ENCODE results near the gene C3.

DNA sequence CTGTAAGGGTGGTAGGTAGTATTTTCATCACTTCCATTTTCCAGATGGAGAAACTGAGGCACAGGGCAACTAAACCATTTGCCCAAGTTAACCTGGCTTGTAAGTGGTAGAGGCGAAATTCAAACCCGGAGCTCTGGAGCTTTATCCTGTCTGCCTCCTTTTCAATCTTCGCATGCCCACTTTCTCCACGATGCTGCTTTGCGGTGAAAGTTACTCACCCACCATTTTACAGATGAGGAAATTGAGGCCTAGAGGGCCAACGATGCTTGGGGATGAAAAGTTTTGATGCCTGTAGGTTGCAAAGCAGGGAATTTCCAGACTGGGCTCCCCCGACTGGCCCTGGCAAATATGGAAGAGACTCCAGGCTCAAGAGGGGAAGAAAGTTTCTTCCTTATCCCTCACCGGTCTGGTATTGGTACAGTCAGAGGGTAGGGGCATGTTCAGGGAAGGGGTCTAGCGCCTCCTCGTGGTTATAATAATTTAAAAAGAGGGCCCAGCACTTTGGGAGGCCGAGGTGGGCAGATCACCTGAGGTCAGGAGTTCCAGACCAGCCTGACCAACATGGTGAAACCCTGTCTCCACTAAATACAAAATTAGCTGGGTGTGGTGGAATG is 48.7 kb upstream of the C3 start:
- TF ChIP-seq GATA3 (IDR thresholded peaks at IDR 0.05; ENCODE audit: low read depth, low read length) (no peak), GATA2 (IDR thresholded peaks at IDR 0.05; ENCODE audit: low read depth, low read length) (no peak)

All from SH-SY5Y (cell line).